ENCODE results near the gene FAM72D. TPM values are rescaled to one million over a fixed set of nuclear protein-coding genes. Genes with fewer than 3 reads are reported as not detected.
"Not testable (repeated sequence)": the region's sequence is repeated elsewhere in the genome, so short reads cannot be mapped to it uniquely, and the experiment has no call there.

FAM72D gene
- total RNA-seq, 1 donor from 2014 or later, result 1.00 TPM

GRCh38 chr1:145111674-145112073 is 15.9 kb downstream of the FAM72D start:
- not testable (repeated sequence) for H3K9ac ChIP-seq (ENCODE audit: low read length)

DNA sequence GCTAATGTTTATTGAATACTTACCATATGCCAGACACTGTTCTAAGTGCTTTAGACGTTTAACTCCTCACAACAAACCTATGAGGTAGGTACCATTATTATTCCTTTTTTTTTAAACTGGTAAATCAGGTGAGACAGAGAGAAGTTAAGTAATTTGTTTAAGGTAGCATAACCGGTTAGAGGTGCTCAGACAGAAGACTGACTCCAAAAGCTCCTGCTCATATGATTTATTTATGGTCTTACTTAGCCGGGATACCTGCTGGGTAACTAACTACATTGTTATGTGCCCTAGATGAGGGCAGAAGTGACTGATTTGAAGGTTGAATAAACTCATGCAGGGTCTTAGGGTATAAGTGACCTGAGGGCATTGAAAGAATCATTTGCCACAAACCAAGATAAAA is 16.9 kb downstream of the FAM72D start:
- not testable (repeated sequence) for H3K27me3 Mint-ChIP-seq (ENCODE audit: low read depth, unreplicated experiment); H3K36me3 Mint-ChIP-seq (ENCODE audit: low read depth, unreplicated experiment); H3K27ac ChIP-seq (ENCODE audit: low read depth, low read length); H3K4me3 Mint-ChIP-seq (ENCODE audit: unreplicated experiment); H3K27me3 ChIP-seq (ENCODE audit: insufficient read depth, low read length); FAIRE-seq; H3K9me3 Mint-ChIP-seq (ENCODE audit: unreplicated experiment); H3K4me1 ChIP-seq (ENCODE audit: insufficient read depth, low read length); H3K79me2 ChIP-seq (ENCODE audit: insufficient read depth, low read length); H3K4me3 ChIP-seq (ENCODE audit: insufficient read depth, low read depth, low read length); H3K9me3 ChIP-seq (ENCODE audit: insufficient read depth, low read depth, low read length); H2AFZ ChIP-seq (ENCODE audit: low read depth, low read length); H3K4me1 Mint-ChIP-seq (ENCODE audit: low read depth, unreplicated experiment); H3K4me2 ChIP-seq (ENCODE audit: low read length); DNase-seq (ENCODE audit: low read depth); H3K9ac ChIP-seq (ENCODE audit: low read length); H4K20me1 ChIP-seq (ENCODE audit: insufficient read depth, low read length); H3K27ac Mint-ChIP-seq (ENCODE audit: unreplicated experiment); H3K36me3 ChIP-seq (ENCODE audit: insufficient read depth, low read length)

More at GRCh38 chr1:145111674-145112073, 15.9 kb downstream of the FAM72D start:
- not testable (repeated sequence) for DNase-seq (ENCODE audit: low read depth); H3K27me3 Mint-ChIP-seq (ENCODE audit: low read depth, unreplicated experiment); H3K36me3 Mint-ChIP-seq (ENCODE audit: low read depth, unreplicated experiment); FAIRE-seq; H3K9me3 ChIP-seq (ENCODE audit: insufficient read depth, low read depth, low read length); H3K36me3 ChIP-seq (ENCODE audit: insufficient read depth, low read length); H3K79me2 ChIP-seq (ENCODE audit: insufficient read depth, low read length); H3K27ac Mint-ChIP-seq (ENCODE audit: unreplicated experiment); H3K4me3 ChIP-seq (ENCODE audit: insufficient read depth, low read depth, low read length); H3K4me1 ChIP-seq (ENCODE audit: insufficient read depth, low read length); H3K27me3 ChIP-seq (ENCODE audit: insufficient read depth, low read length); H3K4me3 Mint-ChIP-seq (ENCODE audit: unreplicated experiment); H2AFZ ChIP-seq (ENCODE audit: low read depth, low read length); H3K9me3 Mint-ChIP-seq (ENCODE audit: unreplicated experiment); H4K20me1 ChIP-seq (ENCODE audit: insufficient read depth, low read length); H3K4me2 ChIP-seq (ENCODE audit: low read length); H3K27ac ChIP-seq (ENCODE audit: low read depth, low read length); H3K4me1 Mint-ChIP-seq (ENCODE audit: low read depth, unreplicated experiment)

GRCh38 chr1:145114560-145115057 is 18.8 kb downstream of the FAM72D start:
- H2AFZ ChIP-seq (ENCODE audit: low read depth, low read length); H3K4me3 ChIP-seq (ENCODE audit: insufficient read depth, low read depth, low read length); H3K9me3 ChIP-seq (ENCODE audit: insufficient read depth, low read depth, low read length); H3K79me2 ChIP-seq (ENCODE audit: insufficient read depth, low read length); H3K27ac Mint-ChIP-seq (ENCODE audit: unreplicated experiment); H3K27me3 ChIP-seq (ENCODE audit: insufficient read depth, low read length); H3K36me3 Mint-ChIP-seq (ENCODE audit: low read depth, unreplicated experiment); H3K27me3 Mint-ChIP-seq (ENCODE audit: low read depth, unreplicated experiment); DNase-seq (ENCODE audit: low read depth); H3K4me2 ChIP-seq (ENCODE audit: low read length); H4K20me1 ChIP-seq (ENCODE audit: insufficient read depth, low read length); H3K4me1 Mint-ChIP-seq (ENCODE audit: low read depth, unreplicated experiment); FAIRE-seq; H3K4me3 Mint-ChIP-seq (ENCODE audit: unreplicated experiment); H3K27ac ChIP-seq (ENCODE audit: low read depth, low read length); H3K36me3 ChIP-seq (ENCODE audit: insufficient read depth, low read length); H3K4me1 ChIP-seq (ENCODE audit: insufficient read depth, low read length); H3K9ac ChIP-seq (ENCODE audit: low read length); H3K9me3 Mint-ChIP-seq (ENCODE audit: unreplicated experiment): not testable (repeated sequence)

DNA sequence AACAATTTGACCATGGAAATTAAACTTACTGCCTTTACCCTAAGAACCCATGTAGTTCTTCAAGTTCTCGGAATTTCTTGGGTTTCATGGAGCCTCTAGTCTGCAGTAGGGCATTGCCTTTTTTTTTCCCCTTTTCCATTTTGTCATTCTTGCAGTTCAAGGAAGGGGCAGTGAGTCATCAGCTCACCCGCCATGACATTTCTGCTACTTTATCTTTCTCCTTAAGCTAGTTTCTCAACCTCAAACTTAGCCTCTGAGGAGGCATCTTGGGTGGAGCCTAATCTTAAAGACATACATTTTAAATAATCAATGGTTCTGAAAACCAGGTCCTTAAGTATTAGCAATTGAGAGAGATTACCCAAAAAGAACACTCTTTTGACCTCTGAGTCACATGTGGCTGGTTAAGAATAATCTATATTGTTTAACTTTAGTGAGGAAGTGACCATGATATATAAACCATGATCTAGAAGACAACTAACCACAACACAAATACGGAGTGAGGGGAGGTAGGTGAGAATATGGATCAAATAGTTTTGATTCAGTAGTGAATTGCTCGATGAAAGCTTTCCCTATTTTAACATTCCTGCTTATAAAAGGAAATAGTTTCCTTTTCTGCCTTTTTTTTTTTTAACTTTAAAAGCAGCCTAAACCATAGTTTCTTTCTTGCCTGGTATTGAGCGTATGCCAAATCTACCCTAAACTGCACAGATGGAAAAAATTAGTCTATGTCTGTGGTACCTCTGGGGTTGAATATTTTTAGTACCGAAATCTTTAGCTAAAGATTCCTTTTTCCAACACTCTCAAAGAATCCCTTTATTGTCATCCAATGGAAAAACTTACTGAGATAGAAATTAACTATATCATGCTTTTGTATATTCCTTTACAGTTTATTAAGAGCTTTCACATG is 20.1 kb downstream of the FAM72D start:
- H3K27me3 Mint-ChIP-seq (ENCODE audit: low read depth, unreplicated experiment); H3K4me2 ChIP-seq (ENCODE audit: low read length); H3K36me3 ChIP-seq (ENCODE audit: insufficient read depth, low read length); H3K27me3 ChIP-seq (ENCODE audit: insufficient read depth, low read length); H3K4me1 ChIP-seq (ENCODE audit: insufficient read depth, low read length); H3K27ac ChIP-seq (ENCODE audit: low read depth, low read length); H2AFZ ChIP-seq (ENCODE audit: low read depth, low read length); H4K20me1 ChIP-seq (ENCODE audit: insufficient read depth, low read length); H3K4me3 ChIP-seq (ENCODE audit: insufficient read depth, low read depth, low read length); H3K4me1 Mint-ChIP-seq (ENCODE audit: low read depth, unreplicated experiment); H3K36me3 Mint-ChIP-seq (ENCODE audit: low read depth, unreplicated experiment); H3K9me3 Mint-ChIP-seq (ENCODE audit: unreplicated experiment); H3K27ac Mint-ChIP-seq (ENCODE audit: unreplicated experiment); H3K9me3 ChIP-seq (ENCODE audit: insufficient read depth, low read depth, low read length); H3K79me2 ChIP-seq (ENCODE audit: insufficient read depth, low read length); FAIRE-seq; H3K9ac ChIP-seq (ENCODE audit: low read length); H3K4me3 Mint-ChIP-seq (ENCODE audit: unreplicated experiment); DNase-seq (ENCODE audit: low read depth): not testable (repeated sequence)

DNA sequence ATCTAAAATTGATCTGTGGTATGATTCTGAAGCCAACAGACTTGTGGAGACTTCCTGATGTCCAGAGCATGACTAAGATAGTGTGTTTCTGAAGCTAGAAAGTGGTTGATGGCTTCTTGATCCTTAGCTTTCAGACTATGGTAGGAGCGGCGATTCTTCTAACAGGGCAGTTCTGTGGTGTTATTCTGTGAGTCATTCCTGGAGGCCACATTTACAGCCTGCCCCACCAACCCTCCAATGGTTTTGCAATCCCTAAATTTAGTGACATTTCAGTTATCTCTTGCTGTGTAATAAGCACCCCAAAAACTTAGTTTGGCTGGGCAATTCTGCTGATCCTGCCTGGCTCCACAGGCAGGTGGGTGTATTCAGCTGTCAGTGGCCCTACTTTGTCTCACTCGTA is 24.1 kb downstream of the FAM72D start:
- H3K27me3 ChIP-seq (ENCODE audit: insufficient read depth, low read length); H2AFZ ChIP-seq (ENCODE audit: low read depth, low read length); H3K27me3 Mint-ChIP-seq (ENCODE audit: low read depth, unreplicated experiment); H3K27ac ChIP-seq (ENCODE audit: low read depth, low read length); H3K36me3 Mint-ChIP-seq (ENCODE audit: low read depth, unreplicated experiment); H3K4me2 ChIP-seq (ENCODE audit: low read length); H4K20me1 ChIP-seq (ENCODE audit: insufficient read depth, low read length); H3K4me1 Mint-ChIP-seq (ENCODE audit: low read depth, unreplicated experiment); H3K36me3 ChIP-seq (ENCODE audit: insufficient read depth, low read length); FAIRE-seq; H3K4me3 Mint-ChIP-seq (ENCODE audit: unreplicated experiment); H3K9me3 Mint-ChIP-seq (ENCODE audit: unreplicated experiment); H3K4me3 ChIP-seq (ENCODE audit: insufficient read depth, low read depth, low read length); H3K27ac Mint-ChIP-seq (ENCODE audit: unreplicated experiment); H3K9ac ChIP-seq (ENCODE audit: low read length); DNase-seq (ENCODE audit: low read depth); H3K4me1 ChIP-seq (ENCODE audit: insufficient read depth, low read length); H3K79me2 ChIP-seq (ENCODE audit: insufficient read depth, low read length); H3K9me3 ChIP-seq (ENCODE audit: insufficient read depth, low read depth, low read length): not testable (repeated sequence)

All from astrocyte (in vitro differentiated cells and primary cell).